HepG2 (cell line): ENCODE measurements around the gene TIMM13. TPM values are rescaled to one million over a fixed set of nuclear protein-coding genes. Genes with fewer than 3 reads are reported as not detected.

ENCODE experiments used
- BHLHE40 ChIP-seq: IDR thresholded peaks from 2 replicates; pipeline ENCODE4 v1.6.1; 2011; ENCODE audit warnings: low read length, improper control_type of control experiment
- BRD4 ChIP-seq: sonication (generic); formaldehyde crosslinking; IDR thresholded peaks from 2 replicates; pipeline ENCODE4 v1.4.0; 2020; ENCODE audit warnings: missing genetic modification reagents
- CENPX ChIP-seq: sonication (generic); formaldehyde crosslinking; IDR thresholded peaks from 2 replicates; pipeline ENCODE4 v1.9.0; 2021; ENCODE audit warnings: mild to moderate bottlenecking, missing genetic modification reagents, moderate library complexity
- GPN1 ChIP-seq: sonication (generic); formaldehyde crosslinking; IDR thresholded peaks from 2 replicates; pipeline ENCODE4 v1.5.1; 2020; ENCODE audit warnings: missing genetic modification reagents, borderline replicate concordance
- GZF1 ChIP-seq: sonication (generic); formaldehyde crosslinking; IDR thresholded peaks from 2 replicates; pipeline ENCODE4 v1.5.1; 2020; ENCODE audit warnings: mild to moderate bottlenecking, missing genetic modification reagents
- KDM5B ChIP-seq: sonication (generic); formaldehyde crosslinking; IDR thresholded peaks from 2 replicates; pipeline ENCODE4 v1.4.0; 2020; ENCODE audit warnings: missing genetic modification reagents, mild to moderate bottlenecking, borderline replicate concordance
- MTA1 ChIP-seq: sonication (generic); formaldehyde crosslinking; IDR thresholded peaks from 2 replicates; pipeline ENCODE4 v1.4.0; 2020; ENCODE audit warnings: missing genetic modification reagents, mild to moderate bottlenecking, borderline replicate concordance
- NR2F2 ChIP-seq: IDR thresholded peaks from 2 replicates; pipeline ENCODE4 v1.6.1; 2012; ENCODE audit warnings: low read depth, inconsistent platforms, borderline replicate concordance
- REXO4 ChIP-seq: sonication (generic); formaldehyde crosslinking; IDR thresholded peaks from 2 replicates; pipeline ENCODE4 v1.8.0; 2022; ENCODE audit warnings: missing genetic modification reagents, mild to moderate bottlenecking, borderline replicate concordance
- SMAD3 ChIP-seq: sonication (generic); formaldehyde crosslinking; IDR thresholded peaks from 2 replicates; pipeline ENCODE4 v1.4.0; 2020; ENCODE audit warnings: missing genetic modification reagents
- SP140L ChIP-seq: sonication (generic); formaldehyde crosslinking; IDR thresholded peaks from 2 replicates; pipeline ENCODE4 v1.4.0; 2020; ENCODE audit warnings: missing genetic modification reagents, borderline replicate concordance
- SRY ChIP-seq: sonication (generic); formaldehyde crosslinking; IDR thresholded peaks from 2 replicates; pipeline ENCODE4 v1.8.0; 2022; ENCODE audit warnings: mild to moderate bottlenecking, missing genetic modification reagents
- TOE1 ChIP-seq: sonication (generic); formaldehyde crosslinking; IDR thresholded peaks from 2 replicates; pipeline ENCODE4 v1.4.0; 2020; ENCODE audit warnings: mild to moderate bottlenecking, missing genetic modification reagents
- ZFP1 ChIP-seq: IDR thresholded peaks from 2 replicates; pipeline ENCODE4 v1.6.1; 2016
- ZMYM3 ChIP-seq: sonication (generic); formaldehyde crosslinking; IDR thresholded peaks from 2 replicates; pipeline ENCODE4 v1.5.1; 2020; ENCODE audit warnings: mild to moderate bottlenecking, missing genetic modification reagents
- ZNF12 ChIP-seq: sonication (generic); formaldehyde crosslinking; IDR thresholded peaks from 2 replicates; pipeline ENCODE4 v1.5.0; 2020; ENCODE audit warnings: missing genetic modification reagents
- ZNF138 ChIP-seq: sonication (generic); formaldehyde crosslinking; IDR thresholded peaks from 2 replicates; pipeline ENCODE4 v1.5.0; 2020; ENCODE audit warnings: mild to moderate bottlenecking, low read depth, missing genetic modification reagents
- ZNF20 ChIP-seq: sonication (generic); formaldehyde crosslinking; IDR thresholded peaks from 2 replicates; pipeline ENCODE4 v1.4.0; 2020; ENCODE audit warnings: mild to moderate bottlenecking, moderate library complexity, missing genetic modification reagents
- ZSCAN22 ChIP-seq: sonication (generic); formaldehyde crosslinking; IDR thresholded peaks from 2 replicates; pipeline ENCODE4 v1.4.0; 2020; ENCODE audit warnings: mild to moderate bottlenecking, missing genetic modification reagents
- polyA plus RNA-seq, 8 experiments: library from polyadenylated mRNA; depleted of rRNA in 3 of 8; stranded (reverse) in 7 of 8; unstranded in 1 of 8; fragments of >200 nt; fragmentation: Illumina TruSeq in 4 of 8; extraction: Trizol in 4 of 8; gene quantifications; 2 replicates each; pipeline versions ENCODE4 v1.2.1 to v1.2.3, GENCODE V29; 2011 to 2016; ENCODE audit warnings: low read depth in 4 of 8, missing spikeins in 1 of 8, mixed read lengths in 1 of 8; ENCODE audit not compliant: insufficient read depth in 1 of 8
- total RNA-seq, 5 experiments: library from RNA; depleted of rRNA; stranded (reverse); fragments of >200 nt; fragmentation: Illumina TruSeq; extraction: Trizol; gene quantifications; 2 replicates each; pipeline ENCODE4 v1.2.3, GENCODE V29; 2016; ENCODE audit warnings: low read depth in 1 of 5
- TF ChIP-seq, protein P1 (sequence below): sonication (generic); formaldehyde crosslinking; IDR thresholded peaks from 2 replicates; pipeline ENCODE4 v1.4.0; 2020; ENCODE audit warnings: missing genetic modification reagents, borderline replicate concordance
- TF ChIP-seq, protein P2 (sequence below): IDR thresholded peaks from 2 replicates; pipeline ENCODE4 v1.6.1; 2018; ENCODE audit warnings: missing genetic modification reagents
- TF ChIP-seq, protein P3 (sequence below): sonication (generic); formaldehyde crosslinking; IDR thresholded peaks from 2 replicates; pipeline ENCODE4 v1.4.0; 2020; ENCODE audit warnings: missing genetic modification reagents
- TF ChIP-seq, protein P4 (sequence below): sonication (generic); formaldehyde crosslinking; conservative IDR thresholded peaks from 2 replicates; pipeline ENCODE4 v1.4.0; 2020; ENCODE audit warnings: missing genetic modification reagents

TIMM13 gene
- total and polyA plus RNA-seq, 2 of the 13 experiments (the other 11 are each of a cell fraction or from before 2014, with no cell fraction given): 48.4 to 108 TPM

DNA sequence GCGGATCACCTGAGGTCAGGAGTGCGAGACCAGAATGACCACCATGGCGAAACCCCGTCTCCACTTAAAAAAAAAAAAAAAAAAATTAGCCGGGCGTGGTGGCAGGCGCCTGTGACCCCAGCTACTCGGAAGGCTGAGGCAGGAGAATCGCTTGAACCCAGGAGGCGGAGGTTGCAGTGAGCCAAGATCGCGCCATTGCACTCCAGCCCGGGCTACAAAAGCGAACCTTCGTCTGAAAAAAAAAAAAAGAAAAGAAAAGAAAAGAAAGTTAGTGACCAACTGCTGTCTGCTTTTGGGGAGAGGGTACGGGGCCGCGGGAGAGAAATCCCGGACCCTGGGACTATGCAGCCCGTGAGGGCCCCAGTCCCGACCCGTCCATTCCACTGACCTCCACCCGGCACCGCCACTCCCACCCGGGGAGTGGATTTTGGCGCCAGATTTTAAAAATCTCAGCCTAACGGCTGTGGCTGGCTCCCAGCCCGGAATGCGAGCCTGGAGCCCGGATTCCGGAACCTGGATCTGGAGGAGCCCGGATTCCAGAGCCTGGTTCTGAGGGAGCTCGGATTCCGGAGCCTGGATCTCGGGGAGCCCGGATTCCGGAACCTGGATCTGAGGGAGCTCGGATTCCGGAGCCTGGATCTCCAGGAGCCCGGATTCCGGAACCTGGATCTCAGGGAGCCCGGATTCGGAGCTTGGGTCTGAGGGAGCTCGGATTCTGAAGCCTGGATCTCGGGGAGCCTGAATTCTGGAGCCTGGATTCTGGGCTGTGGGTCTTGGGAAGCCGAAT lies 35.4 kb upstream of the TIMM13 start (continued):
- TF ChIP-seq SRY (CRISPR knock-in tag): no peak
- no peak for TF ChIP-seq BRD4 (CRISPR knock-in tag)
- peak; percentile 53; the same call in 1 of the 2 replicates for TF ChIP-seq GZF1 (CRISPR knock-in tag)
- TF ChIP-seq ZNF20 (CRISPR knock-in tag): peak; percentile 90; the same call in 1 of the 2 replicates
- TF ChIP-seq NR2F2: peak; percentile 70; the same call in 1 of the 2 replicates
- TF ChIP-seq ZNF138 (CRISPR knock-in tag): 0 out of 2 replicates have a peak, but pooled peaks have one; percentile 1
- TF ChIP-seq, protein P1, sequence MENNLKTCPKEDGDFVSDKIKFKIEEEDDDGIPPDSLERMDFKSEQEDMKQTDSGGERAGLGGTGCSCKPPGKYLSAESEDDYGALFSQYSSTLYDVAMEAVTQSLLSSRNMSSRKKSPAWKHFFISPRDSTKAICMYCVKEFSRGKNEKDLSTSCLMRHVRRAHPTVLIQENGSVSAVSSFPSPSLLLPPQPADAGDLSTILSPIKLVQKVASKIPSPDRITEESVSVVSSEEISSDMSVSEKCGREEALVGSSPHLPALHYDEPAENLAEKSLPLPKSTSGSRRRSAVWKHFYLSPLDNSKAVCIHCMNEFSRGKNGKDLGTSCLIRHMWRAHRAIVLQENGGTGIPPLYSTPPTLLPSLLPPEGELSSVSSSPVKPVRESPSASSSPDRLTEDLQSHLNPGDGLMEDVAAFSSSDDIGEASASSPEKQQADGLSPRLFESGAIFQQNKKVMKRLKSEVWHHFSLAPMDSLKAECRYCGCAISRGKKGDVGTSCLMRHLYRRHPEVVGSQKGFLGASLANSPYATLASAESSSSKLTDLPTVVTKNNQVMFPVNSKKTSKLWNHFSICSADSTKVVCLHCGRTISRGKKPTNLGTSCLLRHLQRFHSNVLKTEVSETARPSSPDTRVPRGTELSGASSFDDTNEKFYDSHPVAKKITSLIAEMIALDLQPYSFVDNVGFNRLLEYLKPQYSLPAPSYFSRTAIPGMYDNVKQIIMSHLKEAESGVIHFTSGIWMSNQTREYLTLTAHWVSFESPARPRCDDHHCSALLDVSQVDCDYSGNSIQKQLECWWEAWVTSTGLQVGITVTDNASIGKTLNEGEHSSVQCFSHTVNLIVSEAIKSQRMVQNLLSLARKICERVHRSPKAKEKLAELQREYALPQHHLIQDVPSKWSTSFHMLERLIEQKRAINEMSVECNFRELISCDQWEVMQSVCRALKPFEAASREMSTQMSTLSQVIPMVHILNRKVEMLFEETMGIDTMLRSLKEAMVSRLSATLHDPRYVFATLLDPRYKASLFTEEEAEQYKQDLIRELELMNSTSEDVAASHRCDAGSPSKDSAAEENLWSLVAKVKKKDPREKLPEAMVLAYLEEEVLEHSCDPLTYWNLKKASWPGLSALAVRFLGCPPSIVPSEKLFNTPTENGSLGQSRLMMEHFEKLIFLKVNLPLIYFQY (CRISPR knock-in tag): peak; percentile 97
- peak; percentile 63; the same call in 1 of the 2 replicates for TF ChIP-seq ZNF12 (CRISPR knock-in tag)
- TF ChIP-seq TOE1 (CRISPR knock-in tag): no peak
- TF ChIP-seq, protein P2, sequence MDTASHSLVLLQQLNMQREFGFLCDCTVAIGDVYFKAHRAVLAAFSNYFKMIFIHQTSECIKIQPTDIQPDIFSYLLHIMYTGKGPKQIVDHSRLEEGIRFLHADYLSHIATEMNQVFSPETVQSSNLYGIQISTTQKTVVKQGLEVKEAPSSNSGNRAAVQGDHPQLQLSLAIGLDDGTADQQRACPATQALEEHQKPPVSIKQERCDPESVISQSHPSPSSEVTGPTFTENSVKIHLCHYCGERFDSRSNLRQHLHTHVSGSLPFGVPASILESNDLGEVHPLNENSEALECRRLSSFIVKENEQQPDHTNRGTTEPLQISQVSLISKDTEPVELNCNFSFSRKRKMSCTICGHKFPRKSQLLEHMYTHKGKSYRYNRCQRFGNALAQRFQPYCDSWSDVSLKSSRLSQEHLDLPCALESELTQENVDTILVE (CRISPR knock-in tag): peak; percentile 90
- 0 out of 2 replicates have a peak, but pooled peaks have one; percentile 51 for TF ChIP-seq ZSCAN22 (CRISPR knock-in tag)
- 0 out of 2 replicates have a peak, but pooled peaks have one; percentile 59 for TF ChIP-seq SP140L (CRISPR knock-in tag)
- TF ChIP-seq KDM5B (CRISPR knock-in tag): peak; percentile 77; the same call in 1 of the 2 replicates
- TF ChIP-seq SMAD3 (CRISPR knock-in tag): peak; percentile 94
- TF ChIP-seq MTA1: peak; percentile 92; the same call in 1 of the 2 replicates
- TF ChIP-seq, protein P3, sequence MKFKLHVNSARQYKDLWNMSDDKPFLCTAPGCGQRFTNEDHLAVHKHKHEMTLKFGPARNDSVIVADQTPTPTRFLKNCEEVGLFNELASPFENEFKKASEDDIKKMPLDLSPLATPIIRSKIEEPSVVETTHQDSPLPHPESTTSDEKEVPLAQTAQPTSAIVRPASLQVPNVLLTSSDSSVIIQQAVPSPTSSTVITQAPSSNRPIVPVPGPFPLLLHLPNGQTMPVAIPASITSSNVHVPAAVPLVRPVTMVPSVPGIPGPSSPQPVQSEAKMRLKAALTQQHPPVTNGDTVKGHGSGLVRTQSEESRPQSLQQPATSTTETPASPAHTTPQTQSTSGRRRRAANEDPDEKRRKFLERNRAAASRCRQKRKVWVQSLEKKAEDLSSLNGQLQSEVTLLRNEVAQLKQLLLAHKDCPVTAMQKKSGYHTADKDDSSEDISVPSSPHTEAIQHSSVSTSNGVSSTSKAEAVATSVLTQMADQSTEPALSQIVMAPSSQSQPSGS (CRISPR knock-in tag): peak; percentile 62; the same call in 1 of the 2 replicates
- TF ChIP-seq REXO4 (CRISPR knock-in tag): no peak; the same call in 1 of the 2 replicates
- no peak for TF ChIP-seq CENPX
- TF ChIP-seq, protein P4, sequence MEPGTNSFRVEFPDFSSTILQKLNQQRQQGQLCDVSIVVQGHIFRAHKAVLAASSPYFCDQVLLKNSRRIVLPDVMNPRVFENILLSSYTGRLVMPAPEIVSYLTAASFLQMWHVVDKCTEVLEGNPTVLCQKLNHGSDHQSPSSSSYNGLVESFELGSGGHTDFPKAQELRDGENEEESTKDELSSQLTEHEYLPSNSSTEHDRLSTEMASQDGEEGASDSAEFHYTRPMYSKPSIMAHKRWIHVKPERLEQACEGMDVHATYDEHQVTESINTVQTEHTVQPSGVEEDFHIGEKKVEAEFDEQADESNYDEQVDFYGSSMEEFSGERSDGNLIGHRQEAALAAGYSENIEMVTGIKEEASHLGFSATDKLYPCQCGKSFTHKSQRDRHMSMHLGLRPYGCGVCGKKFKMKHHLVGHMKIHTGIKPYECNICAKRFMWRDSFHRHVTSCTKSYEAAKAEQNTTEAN: peak; percentile 73
- TF ChIP-seq ZFP1: peak; percentile 55; the same call in 1 of the 2 replicates
- peak; percentile 57 for TF ChIP-seq BHLHE40
- TF ChIP-seq GPN1 (CRISPR knock-in tag): no peak
- peak; percentile 93 for TF ChIP-seq ZMYM3
